ENCODE data around the gene DIAPH3. TPM values are rescaled to one million over a fixed set of nuclear protein-coding genes. Genes with fewer than 3 reads are reported as not detected.

DIAPH3 gene
- total and polyA plus RNA-seq, 2 of the 8 experiments (the other 6 are each of a cell fraction or from before 2014, with no cell fraction given): 8.0 to 30.8 TPM

- H3K14ac ChIP-seq (ENCODE audit: insufficient read length): no peak overlapping the region
- no peak overlapping the region for H2BK20ac ChIP-seq (ENCODE audit: low read length)
- peak overlapping the region; percentile 11; the same call in 1 of the 2 replicates for H2AFZ ChIP-seq (ENCODE audit: low read length)
- H2BK120ac ChIP-seq (replicated peaks; ENCODE audit: low read depth, low read length): no peak overlapping the region
- no peaks in the 10 kb centered on the region for H3K9me3 ChIP-seq (ENCODE audit: insufficient read depth in 2 of 2, low read depth in 1 of 2, low read length in 1 of 2)
- no peak overlapping the region for H4K5ac ChIP-seq (ENCODE audit: insufficient read length, low read depth, low read length)
- CTCF ChIA-PET (ENCODE audit: partially characterized antibody): interaction anchor here (0.6 kb wide), 1 partner anchor 10 kb away, joined by 4 read pairs; no protein-coding TSS in a partner anchor
- H3K27me3 ChIP-seq (replicated peaks in 1 of 4; ENCODE audit: control insufficient read depth in 3 of 4, extremely low read depth in 1 of 4, insufficient read depth in 3 of 4, low read length in 3 of 4): 0 out of 7 replicates have a peak, but pooled peaks cover 0 to 2% (median 0%) of the 10 kb centered on the region in 4 experiments
- no peak overlapping the region for H3K4ac ChIP-seq (replicated peaks; ENCODE audit: insufficient read length, low read depth, low read length)
- H3K4me2 ChIP-seq (ENCODE audit: insufficient read depth in 1 of 2, low read depth in 2 of 2, low read length in 2 of 2): no peak overlapping the region
- no peak overlapping the region for H3K9ac ChIP-seq (replicated peaks in 1 of 4; ENCODE audit: extremely low read depth in 1 of 4, low read depth in 3 of 4, low read length in 3 of 4)
- no peak for DNase-seq (ENCODE audit: low read depth in 1 of 2, low spot score in 2 of 2)
- H4K8ac ChIP-seq (ENCODE audit: extremely low read depth, insufficient read depth, low read length): no peak overlapping the region
- H2BK5ac ChIP-seq (ENCODE audit: low read depth, low read length): no peak overlapping the region
- TF ChIP-seq NANOG (IDR thresholded peaks at IDR 0.05; ENCODE audit: insufficient read depth, low read depth, low read length, poor library complexity, severe bottlenecking): no peak
- no peak for TF ChIP-seq RXRA (IDR thresholded peaks at IDR 0.05; ENCODE audit: insufficient read depth, low read depth, low read length)
- TF ChIP-seq BRCA1 (IDR thresholded peaks at IDR 0.05; ENCODE audit: low read depth, low read length): no peak
- TF ChIP-seq EZH2 (IDR thresholded peaks at IDR 0.05; ENCODE audit: low read depth, low read length, severe bottlenecking): no peak
- no peak overlapping the region for H3K56ac ChIP-seq (replicated peaks; ENCODE audit: insufficient read length, low read depth, low read length)
- no peak overlapping the region for H2AK5ac ChIP-seq (ENCODE audit: low read depth, low read length)
- H3K79me2 ChIP-seq (ENCODE audit: control insufficient read depth in 1 of 2, insufficient read depth in 2 of 2, low read length in 2 of 2): no peaks in the 10 kb centered on the region
- H3K4me3 ChIP-seq (ENCODE audit: extremely low read depth in 1 of 4, insufficient read depth in 2 of 4, low read depth in 3 of 4, low read length in 4 of 4): no peak overlapping the region
- H3K4me1 ChIP-seq (replicated peaks in 1 of 4; ENCODE audit: control insufficient read depth in 3 of 4, insufficient read depth in 4 of 4, low read length in 3 of 4): peaks cover 0 to 5% (median 0%) of the 10 kb centered on the region in 4 experiments; a peak in 2 of 7 replicates
- no peaks in the 10 kb centered on the region for H3K79me1 ChIP-seq (ENCODE audit: low read depth, low read length)
- no peak overlapping the region for H3K23ac ChIP-seq (ENCODE audit: insufficient read length)
- H3K27ac ChIP-seq (ENCODE audit: low read depth, low read length): no peak overlapping the region
- H2BK15ac ChIP-seq (ENCODE audit: low read length): no peak overlapping the region
- H3K18ac ChIP-seq (ENCODE audit: extremely low read depth, low read length): no peak overlapping the region
- no peaks in the 10 kb centered on the region for H3K36me3 ChIP-seq (ENCODE audit: control insufficient read depth in 2 of 4, insufficient read depth in 4 of 4, low read length in 3 of 4)
- no peak overlapping the region for H4K91ac ChIP-seq (replicated peaks; ENCODE audit: insufficient read length, low read length)
- H2BK12ac ChIP-seq (ENCODE audit: low read depth, low read length): peak overlapping the region; percentile 61; the same call in 1 of the 2 replicates
- H3K23me2 ChIP-seq (ENCODE audit: low read depth, low read length): peaks cover 2% of the 10 kb centered on the region; the same call in 1 of the 2 replicates
- H4K20me1 ChIP-seq (replicated peaks in 1 of 2; ENCODE audit: control insufficient read depth in 1 of 2, insufficient read depth in 2 of 2, low read length in 2 of 2): no peaks in the 10 kb centered on the region
- POLR2A ChIA-PET (ENCODE audit: partially characterized antibody): no interaction called here
- WGBS, 2 experiments (ENCODE audit: extremely low coverage in 1 of 2, insufficient coverage in 1 of 2, insufficient read length in 1 of 2, insufficient replicate concordance in 2 of 2, low coverage in 1 of 2, low lambda C conversion rate in 2 of 2, missing lambda C conversion rate in 1 of 2): 89% methylated on average over 9 of the region's 9 CpGs; no CpG with 5 or more reads in 1 of the 2 experiments
- no peak for FAIRE-seq
These were observed 530.4 kb downstream of the DIAPH3 start for GRCh38 chr13:59633290-59633689.

Data from H1 (cell line).